CD4-positive, alpha-beta T cell treated with Interleukin-6 for 4 hours (primary cell): ENCODE data around the gene EXOSC7.
A peak's percentile ranks its signal among the peaks of the same experiment; 100 is the strongest.
"Not testable (repeated sequence)": the region's sequence is repeated elsewhere in the genome, so short reads cannot be mapped to it uniquely, and the experiment has no call there.

Experiments
- DNase-seq: peaks from one replicate; pipeline ENCODE4 v3.0.0-alpha.2; 2020; ENCODE audit warnings: mixed read lengths

The EXOSC7 gene

GRCh38 chr3:44976002-44976815 is at the start of gene EXOSC7, which contains the start of gene ZDHHC3:
TSS of gene EXOSC7 (plus strand) at chr3:44976244. CDS start at chr3:44976278, 34 bp downstream.
TSS of gene ZDHHC3 (minus strand) at chr3:44976174. CDS start at chr3:44959436, 16,738 bp downstream.
- DNase-seq, result peak; percentile 92

- DNase-seq, result no peak
Measured at GRCh38 chr3:44926921-44927320, 49.1 kb upstream of the EXOSC7 start.

- no peak for DNase-seq
Measured at GRCh38 chr3:44927371-44927770, 48.7 kb upstream of the EXOSC7 start.

- no peak for DNase-seq
Measured at GRCh38 chr3:44929782-44930181, 46.3 kb upstream of the EXOSC7 start.

GRCh38 chr3:44930911-44931310 is 45.1 kb upstream of the EXOSC7 start:
- no peak for DNase-seq

GRCh38 chr3:44931791-44932190 is 44.3 kb upstream of the EXOSC7 start:
- DNase-seq, result no peak

GRCh38 chr3:44932271-44932670 is 43.8 kb upstream of the EXOSC7 start:
- no peak for DNase-seq

GRCh38 chr3:44932986-44933944 is 42.8 kb upstream of the EXOSC7 start:
- DNase-seq, result no peak

- no peak for DNase-seq
Measured at GRCh38 chr3:44939581-44940036, 36.4 kb upstream of the EXOSC7 start.

GRCh38 chr3:44942202-44942921 is 33.7 kb upstream of the EXOSC7 start:
- DNase-seq, result no peak

GRCh38 chr3:44948239-44948638 is 27.8 kb upstream of the EXOSC7 start:
- DNase-seq, result no peak

GRCh38 chr3:44949770-44950169 is 26.3 kb upstream of the EXOSC7 start:
- DNase-seq, result not testable (repeated sequence)

GRCh38 chr3:44950275-44950734 is 25.7 kb upstream of the EXOSC7 start:
- DNase-seq, result no peak

GRCh38 chr3:44952689-44953088 is 23.4 kb upstream of the EXOSC7 start:
- DNase-seq, result no peak

GRCh38 chr3:44954304-44954703 is 21.7 kb upstream of the EXOSC7 start:
- no peak for DNase-seq

GRCh38 chr3:44954962-44955361 is 21.1 kb upstream of the EXOSC7 start:
- no peak for DNase-seq

GRCh38 chr3:44955917-44956316 is 20.1 kb upstream of the EXOSC7 start:
- DNase-seq, result no peak

- DNase-seq, result no peak
Measured at GRCh38 chr3:44957986-44958385, 18.1 kb upstream of the EXOSC7 start.

- no peak for DNase-seq
Measured at GRCh38 chr3:44958386-44958785, 17.7 kb upstream of the EXOSC7 start.

- no peak for DNase-seq
Measured at GRCh38 chr3:44960387-44961026, 15.5 kb upstream of the EXOSC7 start.

- no peak for DNase-seq
Measured at GRCh38 chr3:44961888-44962287, 14.2 kb upstream of the EXOSC7 start.
